Astrocyte (in vitro differentiated cells and primary cell): ENCODE data around the gene MROH2B.

Experiments used
- EZH2 ChIP-seq: IDR thresholded peaks from 2 replicates; pipeline ENCODE4 v1.6.1; 2012; ENCODE audit warnings: mild to moderate bottlenecking, low read length, inconsistent platforms; ENCODE audit not compliant: insufficient read depth
- TF ChIP-seq, protein P1 (sequence below): IDR thresholded peaks from 2 replicates; pipeline ENCODE4 v1.5.1; 2011; ENCODE audit warnings: low read depth, mild to moderate bottlenecking, inconsistent platforms, low read length, moderate library complexity; ENCODE audit not compliant: insufficient read depth

DNA sequence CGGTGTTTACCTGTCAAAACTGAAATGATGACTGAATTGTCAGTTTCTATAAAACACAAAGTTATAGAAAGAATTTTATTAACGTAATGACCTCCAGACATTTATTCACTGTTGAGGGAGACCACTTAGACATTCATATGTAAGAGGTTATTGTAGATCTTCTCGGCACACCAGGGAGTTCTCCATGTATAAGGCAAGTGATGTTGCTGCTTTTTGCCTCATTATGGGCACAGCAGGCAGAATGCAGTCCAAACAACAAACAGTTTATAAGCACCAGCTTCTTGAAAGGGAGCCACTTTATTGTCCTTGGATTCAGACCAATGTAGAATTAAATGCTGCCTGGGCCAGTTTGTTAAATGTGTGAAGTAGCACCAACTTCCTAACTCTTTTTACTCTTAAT is 95.1 kb downstream of the MROH2B start:
- TF ChIP-seq, protein P1, sequence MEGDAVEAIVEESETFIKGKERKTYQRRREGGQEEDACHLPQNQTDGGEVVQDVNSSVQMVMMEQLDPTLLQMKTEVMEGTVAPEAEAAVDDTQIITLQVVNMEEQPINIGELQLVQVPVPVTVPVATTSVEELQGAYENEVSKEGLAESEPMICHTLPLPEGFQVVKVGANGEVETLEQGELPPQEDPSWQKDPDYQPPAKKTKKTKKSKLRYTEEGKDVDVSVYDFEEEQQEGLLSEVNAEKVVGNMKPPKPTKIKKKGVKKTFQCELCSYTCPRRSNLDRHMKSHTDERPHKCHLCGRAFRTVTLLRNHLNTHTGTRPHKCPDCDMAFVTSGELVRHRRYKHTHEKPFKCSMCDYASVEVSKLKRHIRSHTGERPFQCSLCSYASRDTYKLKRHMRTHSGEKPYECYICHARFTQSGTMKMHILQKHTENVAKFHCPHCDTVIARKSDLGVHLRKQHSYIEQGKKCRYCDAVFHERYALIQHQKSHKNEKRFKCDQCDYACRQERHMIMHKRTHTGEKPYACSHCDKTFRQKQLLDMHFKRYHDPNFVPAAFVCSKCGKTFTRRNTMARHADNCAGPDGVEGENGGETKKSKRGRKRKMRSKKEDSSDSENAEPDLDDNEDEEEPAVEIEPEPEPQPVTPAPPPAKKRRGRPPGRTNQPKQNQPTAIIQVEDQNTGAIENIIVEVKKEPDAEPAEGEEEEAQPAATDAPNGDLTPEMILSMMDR: no peak
- no peak for TF ChIP-seq EZH2
